GM06990 (cell line): ENCODE data around the gene TRAPPC14.
A peak's percentile ranks its signal among the peaks of the same experiment; 100 is the strongest.
"Not testable (repeated sequence)": the region's sequence is repeated elsewhere in the genome, so short reads cannot be mapped to it uniquely, and the experiment has no call there.

Experiments used
- DNase-seq: peaks from one replicate; pipeline ENCODE4 v3.0.0-alpha.2; 2011; ENCODE audit not compliant: insufficient read length; ENCODE audit errors: extremely low read depth
- H3K27me3 ChIP-seq: replicated peaks from 2 replicates; pipeline ENCODE4 v1.6.0; 2011; ENCODE audit warnings: low read length; ENCODE audit not compliant: control insufficient read depth, insufficient read depth
- H3K36me3 ChIP-seq: 2 replicates; pipeline ENCODE4 v1.5.1; 2011; ENCODE audit warnings: low read length; ENCODE audit not compliant: control insufficient read depth, insufficient read depth
- H3K4me3 ChIP-seq: replicated peaks from 2 replicates; pipeline ENCODE4 v1.5.1; 2011; ENCODE audit warnings: low read depth, mild to moderate bottlenecking, control low read depth, low read length
- CTCF ChIP-seq: IDR thresholded peaks from 2 replicates; pipeline ENCODE4 v1.5.1; 2011; ENCODE audit warnings: low read length, control low read depth, mild to moderate bottlenecking, inconsistent platforms; ENCODE audit not compliant: insufficient read depth, poor library complexity, severe bottlenecking

Gene TRAPPC14

GRCh38 chr7:100158229-100159098 lies at the start of gene TRAPPC14:
TRAPPC14 (minus strand) TSS chr7:100158723; CDS start chr7:100158499, 224 bp downstream.
- TF ChIP-seq CTCF: no peak
- peak within 1 kb of the TSS; percentile 86 for H3K4me3 ChIP-seq
- no peaks in the 10 kb centered on the region for H3K27me3 ChIP-seq
- peaks cover 27% of the 10 kb centered on the region for H3K36me3 ChIP-seq
- DNase-seq: peak; percentile 88

GRCh38 chr7:100204454-100204853 lies 45.9 kb upstream of the TRAPPC14 start:
- DNase-seq: no peak
- TF ChIP-seq CTCF: no peak
- Histone ChIP-seq H3K36me3 (no peaks in the 10 kb centered on the region), H3K4me3 (no peak overlapping the region), H3K27me3 (no peaks in the 10 kb centered on the region)

- H3K36me3 ChIP-seq: no peaks in the 10 kb centered on the region
- no peaks in the 10 kb centered on the region for H3K27me3 ChIP-seq
- DNase-seq: no peak
- H3K4me3 ChIP-seq: no peak overlapping the region
- no peak for TF ChIP-seq CTCF
These were observed 42.2 kb upstream of the TRAPPC14 start for GRCh38 chr7:100200693-100201092.

GRCh38 chr7:100198266-100198665 lies 39.7 kb upstream of the TRAPPC14 start:
- H3K4me3 ChIP-seq: no peak overlapping the region
- no peak for DNase-seq
- H3K36me3 ChIP-seq: no peaks in the 10 kb centered on the region
- no peaks in the 10 kb centered on the region for H3K27me3 ChIP-seq
- TF ChIP-seq CTCF: no peak

- H3K27me3 ChIP-seq, H3K36me3 ChIP-seq, H3K4me3 ChIP-seq: not testable (repeated sequence)
- peak; percentile 82 for DNase-seq
These were observed 37.4 kb upstream of the TRAPPC14 start for GRCh38 chr7:100195901-100196322.

GRCh38 chr7:100195222-100195621 lies 36.7 kb upstream of the TRAPPC14 start:
- no peaks in the 10 kb centered on the region for H3K27me3 ChIP-seq
- no peak overlapping the region for H3K4me3 ChIP-seq
- H3K36me3 ChIP-seq: no peaks in the 10 kb centered on the region
- TF ChIP-seq CTCF: no peak
- DNase-seq: no peak
